NT2/D1 (cell line): ENCODE data around the gene DHCR24.

ENCODE experiments used
- YY1 ChIP-seq: IDR thresholded peaks from 2 replicates; pipeline ENCODE4 v1.6.1; 2011; ENCODE audit not compliant: insufficient read length, insufficient read depth
- ZNF274 ChIP-seq: IDR thresholded peaks from 2 replicates; pipeline ENCODE4 v1.6.1; 2011; ENCODE audit warnings: mild to moderate bottlenecking, low read depth, low read length

DNA sequence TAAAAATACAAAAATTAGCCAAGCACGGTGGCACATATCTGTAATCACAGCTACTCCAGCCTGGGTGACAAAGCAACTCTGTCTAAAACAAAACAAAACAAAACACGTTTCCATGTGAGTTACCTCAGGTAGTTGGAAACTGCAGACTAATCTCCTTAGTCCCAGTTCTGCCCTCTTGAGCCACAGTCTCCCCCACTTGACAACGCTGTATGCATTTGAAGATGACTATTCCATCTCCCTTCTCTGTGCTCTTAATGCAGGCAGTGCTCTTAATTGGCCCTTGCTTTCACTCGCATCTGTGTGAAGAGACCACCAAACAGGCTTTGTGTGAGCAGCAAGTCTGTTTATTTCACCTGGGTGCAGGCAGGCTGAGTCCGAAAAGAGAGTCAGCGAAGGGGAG, 19.6 kb upstream of the DHCR24 start:
- TF ChIP-seq ZNF274 (no peak), YY1 (no peak)
